Measurements from ENCODE around the gene CBLN1.

Gene CBLN1

DNA sequence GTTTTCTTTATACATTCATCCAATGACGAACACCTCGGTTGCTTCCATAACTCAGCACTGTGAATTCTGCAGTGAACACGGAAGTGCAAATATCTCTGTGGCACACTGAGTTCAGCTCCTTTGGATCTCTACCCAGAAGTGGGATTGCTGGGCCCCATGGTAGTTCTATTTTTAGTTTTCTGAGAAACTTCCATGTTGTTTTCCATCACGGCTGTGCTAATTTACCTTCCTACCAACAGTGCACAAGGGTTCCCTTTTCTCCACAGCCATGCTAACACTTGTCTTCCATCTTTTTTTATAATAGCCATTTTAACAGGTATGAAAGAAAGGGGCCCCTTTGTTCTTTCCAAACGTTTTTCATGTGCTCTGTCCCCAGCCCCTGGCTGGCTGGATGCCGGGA lies 30.2 kb upstream of the CBLN1 start:
- no peak for TF ChIP-seq CTCF (IDR thresholded peaks at IDR 0.05; ENCODE audit: low read depth, low read length)
- no peak for DNase-seq (ENCODE audit: extremely low read depth, low read depth)

- no peak for TF ChIP-seq CTCF (IDR thresholded peaks at IDR 0.05; ENCODE audit: low read depth, low read length)
- no peak for DNase-seq (ENCODE audit: extremely low read depth, low read depth)
These were observed 25.5 kb upstream of the CBLN1 start for GRCh38 chr16:49307176-49307575.

DNA sequence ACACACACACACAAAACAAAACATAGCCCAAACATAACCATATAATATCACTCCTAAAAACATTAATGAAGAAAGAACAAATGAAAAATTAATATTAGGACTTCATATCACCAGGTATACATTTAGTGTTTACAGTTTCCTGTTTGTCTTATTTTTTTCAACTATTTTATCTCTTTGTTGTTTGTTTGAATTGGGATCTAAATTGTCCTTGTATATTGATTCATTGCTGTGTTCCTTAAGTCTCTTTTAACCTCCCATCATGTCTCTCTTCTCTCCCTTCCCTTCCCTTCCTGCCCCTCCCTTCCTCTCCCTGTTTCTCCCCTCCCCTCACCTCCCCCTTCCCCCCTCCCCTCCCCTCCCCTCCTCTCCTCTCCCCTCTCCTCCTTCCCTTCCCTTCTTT lies 23.8 kb upstream of the CBLN1 start:
- no peak for TF ChIP-seq CTCF (IDR thresholded peaks at IDR 0.05; ENCODE audit: low read depth, low read length)
- no peak for DNase-seq (ENCODE audit: extremely low read depth, low read depth)

- TF ChIP-seq CTCF (IDR thresholded peaks at IDR 0.05; ENCODE audit: low read depth, low read length) = no peak
- no peak for DNase-seq (ENCODE audit: extremely low read depth, low read depth)
These were observed 10.8 kb upstream of the CBLN1 start for GRCh38 chr16:49292413-49292812.

DNA sequence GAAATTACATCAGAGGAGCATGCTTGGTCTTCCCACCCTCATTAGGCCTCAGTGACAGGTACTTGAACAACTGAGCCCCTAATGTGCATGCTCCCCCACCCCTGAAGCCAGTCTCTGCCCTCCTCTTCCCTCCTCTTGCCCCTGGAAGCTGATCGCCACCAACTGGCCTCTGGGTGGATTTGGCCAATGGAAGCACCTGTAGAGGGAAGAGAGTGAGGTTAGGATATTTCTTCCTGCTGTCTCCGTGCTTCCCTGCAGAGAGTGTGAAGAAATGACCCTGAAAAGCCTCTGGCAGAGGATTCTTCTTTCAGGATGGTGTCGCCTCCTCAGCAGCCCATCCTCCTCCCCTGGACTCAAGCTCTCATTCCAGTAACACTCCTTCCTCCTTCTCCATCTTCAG lies 5.9 kb upstream of the CBLN1 start:
- no peak for DNase-seq (ENCODE audit: extremely low read depth, low read depth)
- no peak for TF ChIP-seq CTCF (IDR thresholded peaks at IDR 0.05; ENCODE audit: low read depth, low read length)

DNA sequence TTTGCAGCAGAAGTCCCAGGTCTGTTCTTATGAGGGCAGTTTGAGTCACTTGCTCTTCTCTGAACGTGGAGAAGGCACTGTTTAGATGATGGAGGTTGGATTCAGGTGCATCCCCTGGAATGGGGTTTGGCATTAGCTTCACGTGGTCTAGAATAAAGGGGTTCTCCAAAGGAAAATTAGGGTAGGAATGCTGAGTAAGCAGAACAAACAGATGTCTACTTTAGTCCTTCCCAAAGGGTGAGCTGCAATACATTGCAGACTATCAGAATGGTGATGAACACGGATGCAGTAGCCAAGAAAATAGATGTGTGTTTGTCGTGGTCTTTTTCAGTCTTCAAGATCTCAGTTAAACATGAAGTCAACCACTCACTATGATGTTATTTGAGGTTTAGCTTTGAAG lies 3.3 kb upstream of the CBLN1 start:
- no peak for DNase-seq (ENCODE audit: extremely low read depth, low read depth)
- TF ChIP-seq CTCF (IDR thresholded peaks at IDR 0.05; ENCODE audit: low read depth, low read length) = no peak

- TF ChIP-seq CTCF (IDR thresholded peaks at IDR 0.05; ENCODE audit: low read depth, low read length) = no peak
- DNase-seq (ENCODE audit: extremely low read depth, low read depth) = no peak
These were observed 1.9 kb upstream of the CBLN1 start for GRCh38 chr16:49283376-49284049.
